ENCODE data around the gene CTDSP2.

- no peak for TF ChIP-seq CTCF (IDR thresholded peaks at IDR 0.05 in 4 of 5, conservative IDR thresholded peaks at IDR 0.05 in 1 of 5)
- TF ChIP-seq POLR2A (IDR thresholded peaks at IDR 0.05): no peak
Measured at GRCh38 chr12:57777367-57777766, 69.2 kb downstream of the CTDSP2 start.
